Measurements from ENCODE around the gene COQ10B. TPM values are rescaled to one million over a fixed set of nuclear protein-coding genes. Genes with fewer than 3 reads are reported as not detected.

Gene COQ10B
- total and polyA plus RNA-seq, 2 donors (not counting 3 experiments of a cell fraction or from before 2014, with no cell fraction given): 2.4 to 15.1 TPM

DNA sequence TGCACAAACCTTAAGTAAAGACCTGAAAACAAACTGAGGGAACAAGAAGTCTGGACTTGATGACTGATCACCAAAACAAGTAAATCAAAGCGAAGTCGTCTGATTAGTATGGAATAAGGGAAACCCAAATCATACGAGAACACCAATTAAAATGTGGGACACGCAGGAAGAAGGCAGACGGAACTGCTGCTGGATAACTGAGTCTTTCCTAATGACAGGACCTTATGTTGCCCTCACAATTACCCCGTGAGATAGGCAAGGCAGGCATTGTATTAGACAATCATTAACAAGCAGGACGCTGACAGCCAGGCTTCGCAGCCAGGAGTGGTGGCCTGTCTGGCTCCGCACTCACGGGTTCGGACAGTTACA lies 614 bp upstream of the COQ10B start:
- dilution Hi-C loops (cut with MboI; ENCODE audit: extremely low pct_ligation_motif_present, low sequenced_read_pairs) (no loop called here), intact Hi-C loops (cut with micrococcal nuclease) (loop anchor here (1.0 kb wide), 4 partner anchors 17 to 253 kb away; partner anchors contain the start of genes HSPE1, MARS2 and SF3B1)
- no peaks in the 10 kb centered on the region for H3K9me1 ChIP-seq (replicated peaks; ENCODE audit: control insufficient read depth, extremely low read depth, insufficient read depth, low read length)
- H2AFZ ChIP-seq (ENCODE audit: low read depth, low read length): peak overlapping the region; percentile 55
- H3K27me3 ChIP-seq (ENCODE audit: control insufficient read depth in 2 of 2, insufficient read depth in 2 of 2, low read length in 2 of 2): no peaks in the 10 kb centered on the region
- peak overlapping the region; percentile 83 for H3K4me2 ChIP-seq (ENCODE audit: insufficient read depth, low read length)
- H3K27ac ChIP-seq (ENCODE audit: insufficient read depth, low read depth, low read length): peak overlapping the region; percentile 98
- BruUV-seq (replicated peaks): no TSS peak
- H3K9me3 ChIP-seq (replicated peaks; ENCODE audit: control insufficient read depth, insufficient read depth, low read length): no peaks in the 10 kb centered on the region
- peaks cover 14% of the 10 kb centered on the region for H3K4me1 ChIP-seq (ENCODE audit: control insufficient read depth, extremely low read depth, insufficient read depth, low read length)
- H3K4me3 ChIP-seq (replicated peaks in 1 of 3; ENCODE audit: insufficient read depth in 1 of 3, low read depth in 1 of 3, low read length in 3 of 3): peak overlapping the region; percentile 45 to 87 (median 75)
- TF ChIP-seq, protein P1, sequence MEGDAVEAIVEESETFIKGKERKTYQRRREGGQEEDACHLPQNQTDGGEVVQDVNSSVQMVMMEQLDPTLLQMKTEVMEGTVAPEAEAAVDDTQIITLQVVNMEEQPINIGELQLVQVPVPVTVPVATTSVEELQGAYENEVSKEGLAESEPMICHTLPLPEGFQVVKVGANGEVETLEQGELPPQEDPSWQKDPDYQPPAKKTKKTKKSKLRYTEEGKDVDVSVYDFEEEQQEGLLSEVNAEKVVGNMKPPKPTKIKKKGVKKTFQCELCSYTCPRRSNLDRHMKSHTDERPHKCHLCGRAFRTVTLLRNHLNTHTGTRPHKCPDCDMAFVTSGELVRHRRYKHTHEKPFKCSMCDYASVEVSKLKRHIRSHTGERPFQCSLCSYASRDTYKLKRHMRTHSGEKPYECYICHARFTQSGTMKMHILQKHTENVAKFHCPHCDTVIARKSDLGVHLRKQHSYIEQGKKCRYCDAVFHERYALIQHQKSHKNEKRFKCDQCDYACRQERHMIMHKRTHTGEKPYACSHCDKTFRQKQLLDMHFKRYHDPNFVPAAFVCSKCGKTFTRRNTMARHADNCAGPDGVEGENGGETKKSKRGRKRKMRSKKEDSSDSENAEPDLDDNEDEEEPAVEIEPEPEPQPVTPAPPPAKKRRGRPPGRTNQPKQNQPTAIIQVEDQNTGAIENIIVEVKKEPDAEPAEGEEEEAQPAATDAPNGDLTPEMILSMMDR (IDR thresholded peaks at IDR 0.05; ENCODE audit: extremely low read depth in 1 of 2, insufficient read depth in 1 of 2, low read depth in 1 of 2, low read length in 2 of 2): no peak
- TF ChIP-seq, protein P2, sequence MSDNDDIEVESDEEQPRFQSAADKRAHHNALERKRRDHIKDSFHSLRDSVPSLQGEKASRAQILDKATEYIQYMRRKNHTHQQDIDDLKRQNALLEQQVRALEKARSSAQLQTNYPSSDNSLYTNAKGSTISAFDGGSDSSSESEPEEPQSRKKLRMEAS (IDR thresholded peaks at IDR 0.05; ENCODE audit: insufficient read depth, insufficient read length): no peak
- TF ChIP-seq POLR2AphosphoS5 (IDR thresholded peaks at IDR 0.05; ENCODE audit: insufficient read depth, low read depth, low read length) (no peak), JUN (IDR thresholded peaks at IDR 0.05; ENCODE audit: borderline replicate concordance, insufficient read depth, insufficient read length, low read depth) (no peak), MYC (IDR thresholded peaks at IDR 0.05; ENCODE audit: low read depth, low read length) (no peak), GATA2 (IDR thresholded peaks at IDR 0.05; ENCODE audit: insufficient read depth, insufficient read length, low read depth, low read length) (no peak), POLR2A (IDR thresholded peaks at IDR 0.05; ENCODE audit: low read depth, low read length) (no peak), FOS (IDR thresholded peaks at IDR 0.05; ENCODE audit: borderline replicate concordance, insufficient read depth, low read length) (no peak), EZH2 (IDR thresholded peaks at IDR 0.05; ENCODE audit: borderline replicate concordance, low read depth, low read length, severe bottlenecking) (no peak)
- ChIA-PET POLR2A (interaction anchor here (0.9 to 1.2 kb wide), 6 partner anchors 9 to 63 kb away, joined by 3 to 16 read pairs (median 4); partner anchors contain the start of genes HSPD1, HSPE1, MOB4 and SF3B1), CTCF (interaction anchor here (0.9 to 1.9 kb wide), 4 partner anchors 9 to 47 kb away, joined by 3 to 15 read pairs (median 4); partner anchors contain the start of genes HSPD1, HSPE1 and SF3B1)
- no peaks in the 10 kb centered on the region for H3K36me3 ChIP-seq (ENCODE audit: control insufficient read depth in 2 of 2, extremely low read depth in 1 of 2, insufficient read depth in 2 of 2, low read length in 2 of 2)
- H3K79me2 ChIP-seq (ENCODE audit: control insufficient read depth, insufficient read depth, low read length): peaks cover 36% of the 10 kb centered on the region
- no peak for FAIRE-seq
- DNase-seq (ENCODE audit: low read depth, low spot score): no peak
- H4K20me1 ChIP-seq (replicated peaks; ENCODE audit: control insufficient read depth, extremely low read depth, insufficient read depth, low read length): peaks cover 2% of the 10 kb centered on the region
- H3K9ac ChIP-seq (replicated peaks; ENCODE audit: extremely low read depth, insufficient read depth, low read length): peak overlapping the region; percentile 88

All from endothelial cell of umbilical vein (primary cell).